ENCODE measurements around the gene PPA2.

- TF ChIP-seq CTCF (conservative IDR thresholded peaks at IDR 0.05) (no peak), EZH2 (IDR thresholded peaks at IDR 0.05; ENCODE audit: low read depth) (no peak)
These were observed 11.3 kb downstream of the PPA2 start for GRCh38 chr4:105462576-105462975.
